Fibroblast of villous mesenchyme (primary cell): ENCODE data around the gene FHAD1. TPM values are rescaled to one million over a fixed set of nuclear protein-coding genes. Genes with fewer than 3 reads are reported as not detected.
A peak's percentile ranks its signal among the peaks of the same experiment; 100 is the strongest.
"Not testable (repeated sequence)": the region's sequence is repeated elsewhere in the genome, so short reads cannot be mapped to it uniquely, and the experiment has no call there.

Source experiments
- DNase-seq: peaks from one replicate; pipeline ENCODE4 v3.0.0-alpha.2; 2010; ENCODE audit warnings: low read depth
- H3K4me3 ChIP-seq: 2 replicates; pipeline ENCODE4 v1.5.1; 2011; ENCODE audit warnings: low read depth, mild to moderate bottlenecking, low read length
- total RNA-seq: library from RNA; depleted of rRNA; stranded (reverse); fragments of >200 nt; gene quantifications from 2 replicates; pipeline ENCODE4 v1.2.3, GENCODE V29; 2012
- TF ChIP-seq, protein P1 (sequence below): IDR thresholded peaks from 2 replicates; pipeline ENCODE4 v1.5.1; 2012; ENCODE audit warnings: low read depth, mild to moderate bottlenecking, low read length; ENCODE audit not compliant: insufficient read depth

Gene FHAD1
- total RNA-seq, 1 donor: under 0.01 TPM

DNA sequence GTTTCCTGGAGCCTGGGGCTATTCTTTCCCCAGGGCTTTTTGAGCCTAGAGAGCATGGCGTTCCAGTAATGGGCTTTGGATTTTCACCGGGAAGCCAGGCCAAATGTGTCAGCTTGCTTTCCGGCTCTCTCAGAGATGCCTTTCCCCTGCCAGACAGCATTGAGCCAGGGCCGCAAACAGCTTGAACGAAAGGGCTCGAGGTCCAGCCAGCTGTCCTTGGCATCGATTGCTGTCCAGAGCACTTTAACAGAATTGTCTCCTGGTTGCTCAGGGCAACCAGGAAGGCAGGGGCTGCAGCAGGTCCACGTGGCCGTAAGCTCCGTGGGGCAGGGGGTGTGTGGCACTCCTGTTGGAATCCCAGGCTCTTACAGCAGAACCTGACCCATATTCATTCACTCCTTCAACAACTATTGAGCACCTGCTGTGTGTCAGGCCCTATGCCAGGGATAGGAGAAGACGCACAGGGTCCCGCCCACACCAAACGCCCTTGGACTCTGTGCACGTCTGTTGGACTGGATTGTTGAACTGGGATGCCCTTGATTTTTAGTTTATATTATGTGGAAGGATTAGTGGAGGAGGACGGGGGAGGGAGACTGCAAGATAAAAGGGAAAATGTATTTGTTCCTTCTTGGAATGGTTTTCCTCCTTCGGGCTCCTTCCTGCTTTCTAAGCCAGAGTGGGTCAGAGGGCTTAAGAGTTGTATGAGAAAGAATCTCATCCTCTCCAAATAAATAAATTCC lies 123.9 kb downstream of the FHAD1 start:
- peak; percentile 40 for DNase-seq

DNA sequence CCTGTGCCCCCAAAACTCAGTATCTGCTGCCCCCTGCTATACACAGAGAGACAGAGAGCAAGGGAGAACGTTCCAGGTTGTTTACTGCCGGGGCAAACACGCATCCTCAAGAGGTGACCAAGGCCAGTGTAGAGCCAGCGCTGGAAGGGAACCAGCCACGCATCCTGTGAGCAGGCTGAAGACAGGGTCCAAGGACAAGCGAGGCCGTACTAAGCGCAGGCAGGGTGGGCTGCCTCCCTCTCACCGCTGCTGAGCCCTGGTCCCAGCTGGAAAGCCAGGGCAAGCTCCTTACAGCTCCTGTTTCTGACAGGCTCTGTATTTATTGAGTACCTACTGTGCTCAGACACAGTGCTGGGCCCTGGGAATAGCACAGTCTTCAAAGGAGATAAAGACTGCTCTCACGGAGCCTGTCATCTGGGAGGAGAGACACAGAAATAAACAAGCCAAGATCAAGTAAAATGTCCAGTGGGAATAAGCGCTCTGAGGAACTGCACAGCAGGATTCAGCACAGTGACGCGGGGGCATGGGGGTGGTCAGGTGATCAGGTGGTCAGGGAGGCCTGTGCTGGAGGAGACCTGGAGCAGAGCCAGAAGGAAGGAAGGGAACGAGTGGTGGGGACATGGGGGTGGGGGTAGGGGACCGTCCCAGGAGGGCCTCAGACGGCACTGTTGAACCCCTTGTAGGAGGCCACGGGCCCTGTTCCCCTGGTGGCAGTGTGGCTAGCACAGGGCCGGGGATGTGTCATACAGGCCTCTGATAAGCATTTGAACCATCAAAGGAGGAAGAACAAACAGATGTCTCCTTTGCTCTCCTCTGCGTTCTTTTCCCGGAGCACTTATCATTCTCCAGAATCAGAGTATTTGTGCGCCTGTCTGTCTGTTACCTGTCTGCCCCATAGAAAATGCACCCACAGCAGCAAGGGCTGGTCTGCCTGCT lies 124.9 kb downstream of the FHAD1 start:
- no peak for DNase-seq
- no peak overlapping the region for H3K4me3 ChIP-seq
- TF ChIP-seq, protein P1, sequence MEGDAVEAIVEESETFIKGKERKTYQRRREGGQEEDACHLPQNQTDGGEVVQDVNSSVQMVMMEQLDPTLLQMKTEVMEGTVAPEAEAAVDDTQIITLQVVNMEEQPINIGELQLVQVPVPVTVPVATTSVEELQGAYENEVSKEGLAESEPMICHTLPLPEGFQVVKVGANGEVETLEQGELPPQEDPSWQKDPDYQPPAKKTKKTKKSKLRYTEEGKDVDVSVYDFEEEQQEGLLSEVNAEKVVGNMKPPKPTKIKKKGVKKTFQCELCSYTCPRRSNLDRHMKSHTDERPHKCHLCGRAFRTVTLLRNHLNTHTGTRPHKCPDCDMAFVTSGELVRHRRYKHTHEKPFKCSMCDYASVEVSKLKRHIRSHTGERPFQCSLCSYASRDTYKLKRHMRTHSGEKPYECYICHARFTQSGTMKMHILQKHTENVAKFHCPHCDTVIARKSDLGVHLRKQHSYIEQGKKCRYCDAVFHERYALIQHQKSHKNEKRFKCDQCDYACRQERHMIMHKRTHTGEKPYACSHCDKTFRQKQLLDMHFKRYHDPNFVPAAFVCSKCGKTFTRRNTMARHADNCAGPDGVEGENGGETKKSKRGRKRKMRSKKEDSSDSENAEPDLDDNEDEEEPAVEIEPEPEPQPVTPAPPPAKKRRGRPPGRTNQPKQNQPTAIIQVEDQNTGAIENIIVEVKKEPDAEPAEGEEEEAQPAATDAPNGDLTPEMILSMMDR: no peak

More for the DNA sequence above, 123.9 kb downstream of the FHAD1 start:
- H3K4me3 ChIP-seq: no peak overlapping the region
- TF ChIP-seq, protein P1: no peak

DNA sequence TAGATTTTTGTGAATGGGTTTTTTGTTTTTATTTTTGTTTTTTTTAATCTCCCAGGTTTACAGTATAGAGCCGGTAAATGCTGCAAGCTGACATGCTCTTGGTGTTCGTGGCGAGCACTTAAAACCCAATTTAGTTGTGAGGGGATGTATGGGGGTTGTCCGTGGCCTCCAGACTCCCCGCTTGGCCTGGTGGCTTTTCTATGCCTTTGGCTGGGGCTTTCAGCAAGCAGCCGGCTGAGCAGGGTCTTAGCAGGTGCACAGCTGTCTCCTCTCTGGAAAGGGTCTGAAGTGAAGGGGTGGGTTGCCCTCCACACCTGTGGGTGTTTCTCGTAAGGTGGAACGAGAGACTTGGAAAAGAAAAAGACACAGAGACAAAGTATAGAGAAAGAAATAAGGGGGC lies 131.7 kb downstream of the FHAD1 start:
- no peak for DNase-seq
- TF ChIP-seq, protein P1: no peak
- no peak overlapping the region for H3K4me3 ChIP-seq

DNA sequence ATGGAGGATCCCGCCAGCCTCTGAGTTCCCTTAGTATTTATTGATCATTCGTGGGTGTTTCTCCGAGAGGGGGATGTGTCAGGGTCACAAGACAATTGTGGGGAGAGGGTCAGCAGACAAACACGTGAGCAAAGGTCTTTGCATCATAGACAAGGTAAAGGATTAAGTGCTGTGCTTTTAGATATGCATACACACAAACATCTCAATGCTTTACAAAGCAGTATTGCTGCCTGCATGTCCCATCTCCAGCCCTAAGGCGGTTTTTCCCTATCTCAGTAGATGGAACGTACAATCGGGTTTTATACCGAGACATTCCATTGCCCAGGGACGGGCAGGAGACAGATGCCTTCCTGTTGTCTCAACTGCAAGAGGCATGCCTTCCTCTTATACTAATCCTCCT lies 132.1 kb downstream of the FHAD1 start:
- H3K4me3 ChIP-seq, DNase-seq: not testable (repeated sequence)

DNA sequence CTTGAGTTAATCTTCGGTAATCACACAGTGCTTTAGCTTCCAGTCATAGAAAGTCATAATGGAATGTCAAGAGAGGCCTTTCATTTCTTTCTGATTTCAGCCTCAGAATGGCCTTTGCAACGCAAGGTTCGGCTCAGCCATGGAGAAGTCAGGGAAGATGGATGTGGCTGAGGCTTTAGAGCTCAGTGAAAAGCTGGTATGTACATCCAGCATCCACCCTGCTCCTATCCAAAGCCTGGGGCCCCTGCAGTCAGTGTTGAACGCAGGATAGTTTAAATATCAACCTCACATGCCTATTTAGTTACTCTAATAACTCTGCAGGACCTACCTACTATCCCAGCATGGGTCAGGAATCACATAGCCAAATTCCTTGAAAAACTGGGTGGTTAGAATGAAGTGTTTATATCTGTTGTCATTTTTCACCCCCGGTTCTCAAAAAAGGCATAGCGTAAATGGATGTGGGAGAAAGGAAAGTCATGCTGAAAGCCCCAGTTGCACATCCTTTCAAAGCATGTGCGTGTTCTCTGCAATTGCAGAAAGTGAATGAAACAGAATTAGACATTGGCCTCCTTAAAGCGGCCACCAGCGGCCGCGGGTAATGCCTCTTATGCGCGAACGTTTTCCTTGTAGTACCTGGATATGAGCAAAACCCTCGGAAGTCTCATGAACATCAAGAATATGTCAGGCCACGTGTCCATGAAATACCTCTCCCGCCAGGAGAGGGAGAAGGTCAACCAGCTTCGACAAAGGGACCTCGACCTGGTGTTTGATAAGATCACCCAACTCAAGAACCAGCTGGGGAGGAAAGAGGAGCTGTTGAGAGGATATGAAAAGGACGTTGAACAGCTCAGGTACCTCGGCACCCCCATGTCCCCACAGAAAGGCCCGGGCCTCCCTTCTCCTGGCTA lies 133.8 kb downstream of the FHAD1 start:
- no peak for DNase-seq

DNA sequence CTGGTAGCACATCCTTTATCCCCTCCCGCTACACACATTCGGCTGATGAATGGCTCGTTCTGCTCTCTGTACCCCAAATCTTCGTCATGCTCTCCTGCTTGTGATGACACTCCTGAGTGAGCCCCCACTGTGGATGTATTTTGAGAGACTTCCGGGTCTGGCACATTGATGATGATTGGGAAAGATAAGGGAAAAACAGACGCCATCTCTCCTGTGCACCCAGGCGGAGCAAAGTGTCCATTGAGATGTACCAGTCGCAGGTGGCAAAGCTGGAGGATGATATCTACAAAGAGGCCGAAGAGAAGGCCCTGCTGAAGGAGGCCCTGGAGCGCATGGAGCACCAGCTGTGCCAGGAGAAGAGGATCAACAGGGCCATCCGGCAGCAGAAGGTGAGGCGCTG lies 134.8 kb downstream of the FHAD1 start:
- DNase-seq: no peak
- H3K4me3 ChIP-seq: no peak overlapping the region
- TF ChIP-seq, protein P1: no peak

More for the DNA sequence above, 133.8 kb downstream of the FHAD1 start:
- TF ChIP-seq, protein P1: no peak
- no peak overlapping the region for H3K4me3 ChIP-seq
